COLO668 (cell line): ENCODE measurements around the gene TCAF1.

Source experiments
- DNase-seq: peaks from one replicate; lab custom pipeline; 2025; ENCODE audit not compliant: unreplicated experiment; lab: John Stamatoyannopoulos, UW

The TCAF1 gene

GRCh38 chr7:143901668-143902331 lies at the start of gene TCAF1:
TCAF1 (minus strand) TSS chr7:143902176; CDS start chr7:143876608, 25,568 bp downstream.
- peak; percentile 89 for DNase-seq

- DNase-seq = no peak
These were observed 46.8 kb upstream of the TCAF1 start for GRCh38 chr7:143948733-143949132.

- no peak for DNase-seq
These were observed 45.1 kb upstream of the TCAF1 start for GRCh38 chr7:143947111-143947510.

GRCh38 chr7:143945423-143945822 lies 43.4 kb upstream of the TCAF1 start:
- DNase-seq = no peak

- no peak for DNase-seq
These were observed 36.6 kb upstream of the TCAF1 start for GRCh38 chr7:143938379-143939243.

GRCh38 chr7:143936087-143937009 lies 34.4 kb upstream of the TCAF1 start:
- no peak for DNase-seq

GRCh38 chr7:143934526-143935325 lies 32.8 kb upstream of the TCAF1 start, which contains the start of gene OR2F2:
OR2F2 (plus strand) TSS chr7:143935233; CDS start chr7:143935233, 0 bp downstream.
- DNase-seq = no peak

GRCh38 chr7:143931739-143932138 lies 29.8 kb upstream of the TCAF1 start:
- no peak for DNase-seq

- DNase-seq = no peak
These were observed 27.4 kb upstream of the TCAF1 start for GRCh38 chr7:143929224-143929920.

- DNase-seq = no peak
These were observed 22.9 kb upstream of the TCAF1 start for GRCh38 chr7:143924851-143925250.

GRCh38 chr7:143914938-143915652 lies 13.1 kb upstream of the TCAF1 start:
- DNase-seq = no peak

GRCh38 chr7:143913945-143914615 lies 12.1 kb upstream of the TCAF1 start:
- no peak for DNase-seq

GRCh38 chr7:143910473-143911248 lies 8.7 kb upstream of the TCAF1 start:
- DNase-seq = no peak

- no peak for DNase-seq
These were observed 7.9 kb upstream of the TCAF1 start for GRCh38 chr7:143909863-143910262.

- DNase-seq = no peak
These were observed 6.1 kb upstream of the TCAF1 start for GRCh38 chr7:143908120-143908519.

GRCh38 chr7:143906895-143907294 lies 4.9 kb upstream of the TCAF1 start:
- no peak for DNase-seq

- no peak for DNase-seq
These were observed 4.2 kb upstream of the TCAF1 start for GRCh38 chr7:143906151-143906550.

GRCh38 chr7:143905509-143905908 lies 3.5 kb upstream of the TCAF1 start:
- no peak for DNase-seq
